MG63 (cell line): ENCODE results near the gene DDX54. TPM values are rescaled to one million over a fixed set of nuclear protein-coding genes. Genes with fewer than 3 reads are reported as not detected.
A peak's percentile ranks its signal among the peaks of the same experiment; 100 is the strongest.

Source experiments
- DNase-seq: peaks from one replicate; pipeline ENCODE4 v3.0.0-alpha.2; 2020
- H3K27me3 ChIP-seq: fragments of 250-450 bp; sonication (Bioruptor Pico); 2 replicates; pipeline ENCODE4 v1.5.1; 2020; ENCODE audit warnings: mild to moderate bottlenecking, moderate library complexity
- H3K36me3 ChIP-seq: fragments of 250-450 bp; sonication (Bioruptor Pico); 2 replicates; pipeline ENCODE4 v1.5.1; 2020; ENCODE audit warnings: mild to moderate bottlenecking, moderate library complexity
- H3K4me3 ChIP-seq: fragments of 250-450 bp; sonication (Bioruptor Pico); 2 replicates; pipeline ENCODE4 v1.5.1; 2020; ENCODE audit warnings: mild to moderate bottlenecking, moderate library complexity
- H3K9me3 ChIP-seq: fragments of 250-450 bp; sonication (Bioruptor Pico); 2 replicates; pipeline ENCODE4 v1.5.1; 2020; ENCODE audit warnings: mild to moderate bottlenecking, moderate library complexity
- total RNA-seq: library from RNA; depleted of rRNA; stranded (reverse); fragments of >200 nt; shearing (Covaris generic); gene quantifications from 2 replicates; pipeline ENCODE4 v1.2.3, GENCODE V29; 2014; ENCODE audit warnings: low replicate concordance

DDX54 gene
- total RNA-seq, 1 experiment from 2014 or later: 80.5 TPM

- Histone ChIP-seq H3K27me3 (no peaks in the 10 kb centered on the region), H3K36me3 (peaks cover 66% of the 10 kb centered on the region), H3K4me3 (no peak overlapping the region), H3K9me3 (no peaks in the 10 kb centered on the region)
- no peak for DNase-seq
Measured at GRCh38 chr12:113181975-113182374, 3.3 kb downstream of the DDX54 start.

- no peaks in the 10 kb centered on the region for H3K27me3 ChIP-seq
- H3K36me3 ChIP-seq: peaks cover 66% of the 10 kb centered on the region
- no peak for DNase-seq
- no peak overlapping the region for H3K4me3 ChIP-seq
- no peaks in the 10 kb centered on the region for H3K9me3 ChIP-seq
Measured at GRCh38 chr12:113180333-113180732, 4.9 kb downstream of the DDX54 start.

- no peaks in the 10 kb centered on the region for H3K9me3 ChIP-seq
- H3K27me3 ChIP-seq: no peaks in the 10 kb centered on the region
- DNase-seq: no peak
- H3K36me3 ChIP-seq: peaks cover 65% of the 10 kb centered on the region
- no peak overlapping the region for H3K4me3 ChIP-seq
Measured at GRCh38 chr12:113179023-113179422, 6.3 kb downstream of the DDX54 start.

DNA sequence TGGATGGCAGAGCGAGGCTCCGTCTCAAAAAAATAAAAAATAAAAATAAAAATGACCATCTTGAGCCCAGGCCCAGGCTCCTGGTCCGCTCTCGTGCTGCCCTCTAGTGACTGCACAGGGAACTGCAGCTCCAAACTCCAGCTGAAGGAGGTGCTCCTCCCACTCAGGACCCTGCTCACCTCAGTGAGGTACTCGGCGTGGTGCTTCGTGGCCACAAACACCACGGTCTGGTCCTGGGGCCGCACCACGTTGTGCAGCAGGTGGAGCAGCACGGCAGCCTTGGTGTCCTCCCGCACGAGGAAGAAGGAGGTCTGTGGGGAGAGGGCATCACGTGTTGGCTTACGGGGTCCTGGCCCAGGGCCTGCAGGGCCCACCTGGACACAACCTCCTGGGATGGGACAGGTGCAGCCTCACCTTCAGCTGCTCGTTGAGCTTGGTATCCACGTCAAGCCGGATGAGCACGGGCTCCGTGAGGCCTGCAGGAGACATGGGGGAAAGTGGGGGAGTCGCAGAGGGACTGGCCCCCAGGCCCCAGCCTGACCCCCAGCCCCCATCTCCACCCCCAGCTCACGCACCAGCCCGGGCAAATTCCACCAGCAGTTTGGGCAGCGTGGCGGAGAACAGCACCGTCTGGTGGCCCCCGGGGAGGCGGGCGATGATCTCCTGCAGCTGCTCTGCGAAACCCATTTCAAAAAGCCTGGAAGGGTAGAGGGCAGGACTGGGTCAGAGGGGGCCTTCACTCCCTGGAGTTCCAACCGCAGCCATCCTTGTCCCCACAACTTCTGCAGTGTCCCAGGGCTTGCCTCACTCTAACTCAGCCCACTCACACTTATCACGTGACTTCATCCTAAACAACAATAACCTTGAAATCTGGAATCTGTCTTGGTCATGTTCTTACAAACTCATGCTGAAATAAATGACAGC is 10.6 kb downstream of the DDX54 start:
- Histone ChIP-seq H3K9me3 (no peaks in the 10 kb centered on the region), H3K36me3 (peaks cover 80% of the 10 kb centered on the region)
- peak; percentile 56 for DNase-seq

DNA sequence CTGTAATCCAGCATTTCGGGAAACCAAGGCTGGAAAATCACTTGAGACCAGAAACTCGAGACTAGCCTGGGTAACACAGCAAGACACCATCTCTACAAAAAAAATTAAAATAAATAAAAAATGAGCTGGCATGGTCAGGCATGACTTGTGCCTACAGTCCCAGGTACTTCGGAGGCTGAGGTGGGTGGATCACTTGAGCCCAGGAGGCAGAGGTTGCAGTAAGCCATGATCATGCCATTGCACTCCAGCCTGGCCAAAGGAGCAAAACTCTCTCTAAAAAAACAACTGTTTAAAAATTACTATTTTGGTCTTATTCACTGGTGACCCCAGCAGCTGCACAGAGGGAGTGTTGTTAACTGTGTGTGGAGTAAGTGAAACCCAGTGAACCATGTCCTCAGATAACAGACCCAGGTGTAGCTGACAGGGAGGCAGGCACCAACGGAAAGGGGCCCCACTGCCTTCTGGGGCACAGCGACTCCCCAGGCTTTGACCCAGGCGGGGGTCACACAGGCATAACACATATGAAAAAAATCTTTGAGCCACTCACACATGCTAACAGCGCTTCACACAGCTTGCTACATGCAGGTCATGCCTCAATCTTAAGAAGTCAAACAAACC is 12.1 kb downstream of the DDX54 start:
- Histone ChIP-seq H3K4me3 (no peak overlapping the region), H3K36me3 (peaks cover 77% of the 10 kb centered on the region)

More for the DNA sequence above, 10.6 kb downstream of the DDX54 start:
- no peaks in the 10 kb centered on the region for H3K27me3 ChIP-seq
- H3K4me3 ChIP-seq: no peak overlapping the region

DNA sequence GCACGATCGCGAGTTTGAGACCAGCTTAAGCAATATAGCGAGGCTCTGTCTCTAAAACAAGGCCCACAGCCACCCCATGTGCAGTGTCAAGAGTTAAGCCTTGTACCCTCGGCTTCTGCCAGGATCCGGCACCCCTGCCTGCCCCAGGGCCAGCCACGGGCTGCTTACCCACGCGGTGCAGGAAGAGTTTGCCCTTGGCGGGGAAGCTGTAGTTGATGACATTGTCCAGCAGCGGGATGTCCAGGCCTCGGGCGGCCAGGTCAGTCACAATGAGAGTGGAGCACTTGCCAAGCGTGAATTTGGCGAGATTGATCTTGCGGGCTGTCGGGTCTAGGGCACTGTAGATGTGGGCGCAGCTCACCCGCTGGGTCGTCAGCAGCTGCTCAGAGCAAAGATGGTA is 13.1 kb downstream of the DDX54 start:
- no peak for DNase-seq
- H3K9me3 ChIP-seq: no peaks in the 10 kb centered on the region
- no peaks in the 10 kb centered on the region for H3K27me3 ChIP-seq
- H3K36me3 ChIP-seq: peaks cover 75% of the 10 kb centered on the region
- H3K4me3 ChIP-seq: no peak overlapping the region

More for the DNA sequence above, 12.1 kb downstream of the DDX54 start:
- DNase-seq: no peak
- Histone ChIP-seq H3K9me3 (no peaks in the 10 kb centered on the region), H3K27me3 (no peaks in the 10 kb centered on the region)

DNA sequence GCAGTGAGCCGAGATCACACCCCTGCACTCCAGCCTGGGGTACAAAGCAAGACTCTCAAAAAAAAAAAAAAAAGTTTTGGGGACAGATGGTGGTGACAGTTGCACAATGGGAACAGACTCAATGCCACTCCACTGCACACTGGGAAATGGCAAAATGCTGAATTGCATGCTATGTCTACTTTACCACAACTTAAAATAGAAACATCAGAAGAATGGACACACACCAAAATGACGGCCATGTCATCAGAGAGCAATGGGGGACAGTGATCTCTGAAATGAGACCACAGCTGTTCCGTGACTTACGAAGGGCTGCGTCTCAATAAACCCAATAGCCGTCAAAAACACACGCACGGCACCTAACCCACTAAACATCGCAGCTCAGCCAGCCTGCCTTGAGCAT is 13.7 kb downstream of the DDX54 start:
- Histone ChIP-seq H3K27me3 (no peaks in the 10 kb centered on the region), H3K4me3 (no peak overlapping the region), H3K9me3 (no peaks in the 10 kb centered on the region), H3K36me3 (peaks cover 70% of the 10 kb centered on the region)
- no peak for DNase-seq

DNA sequence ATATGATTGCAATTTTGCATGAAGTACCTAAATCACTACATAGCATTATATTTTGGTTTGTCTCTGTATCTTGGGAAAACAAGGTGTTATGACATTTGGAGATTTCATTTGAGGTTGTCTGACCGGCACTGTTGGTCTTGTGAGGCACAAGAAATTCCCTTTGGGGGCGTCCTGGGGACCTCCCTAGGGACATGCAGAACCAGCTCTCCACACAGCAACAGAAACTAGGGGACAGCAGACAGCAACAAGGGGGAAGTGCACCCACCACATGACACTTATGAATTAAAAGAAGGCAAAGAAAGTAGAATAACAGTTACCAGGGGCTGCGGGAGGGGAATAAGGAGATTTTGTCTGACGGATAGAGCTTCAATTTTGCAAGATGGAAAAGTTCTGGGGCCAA is 14.4 kb downstream of the DDX54 start:
- H3K4me3 ChIP-seq: no peak overlapping the region
- peaks cover 69% of the 10 kb centered on the region for H3K36me3 ChIP-seq
- H3K27me3 ChIP-seq: no peaks in the 10 kb centered on the region
- no peak for DNase-seq
- H3K9me3 ChIP-seq: no peaks in the 10 kb centered on the region

GRCh38 chr12:113170457-113170856 is 14.8 kb downstream of the DDX54 start:
- DNase-seq: no peak
- no peaks in the 10 kb centered on the region for H3K27me3 ChIP-seq
- no peaks in the 10 kb centered on the region for H3K9me3 ChIP-seq
- H3K36me3 ChIP-seq: peaks cover 72% of the 10 kb centered on the region
- H3K4me3 ChIP-seq: no peak overlapping the region

DNA sequence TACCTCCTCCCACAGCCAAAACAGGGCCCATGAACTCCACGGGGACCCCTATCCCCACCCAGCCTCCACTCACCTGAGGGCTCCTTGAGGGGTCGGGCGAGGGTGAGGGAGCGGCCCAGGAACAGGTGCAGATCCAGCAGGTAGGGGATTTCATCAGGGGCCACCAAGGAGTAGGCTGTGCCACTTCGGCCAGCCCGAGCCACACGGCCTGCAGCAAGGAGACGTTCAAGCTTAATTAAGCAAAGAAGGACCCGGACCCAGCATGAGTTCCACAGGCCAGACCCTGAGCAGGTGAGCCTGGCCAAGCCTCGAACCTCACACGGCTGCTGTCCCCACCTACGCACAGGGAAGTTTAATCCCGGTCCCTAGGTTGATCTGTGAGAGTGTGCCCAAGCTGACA is 15.6 kb downstream of the DDX54 start:
- Histone ChIP-seq H3K36me3 (peaks cover 79% of the 10 kb centered on the region), H3K4me3 (no peak overlapping the region), H3K9me3 (no peaks in the 10 kb centered on the region), H3K27me3 (no peaks in the 10 kb centered on the region)
- DNase-seq: no peak

GRCh38 chr12:113167868-113168267 is 17.4 kb downstream of the DDX54 start:
- Histone ChIP-seq H3K36me3 (peaks cover 63% of the 10 kb centered on the region), H3K9me3 (no peaks in the 10 kb centered on the region), H3K27me3 (no peaks in the 10 kb centered on the region), H3K4me3 (no peak overlapping the region)
- DNase-seq: no peak

GRCh38 chr12:113165521-113166450 is 19.5 kb downstream of the DDX54 start:
- no peaks in the 10 kb centered on the region for H3K9me3 ChIP-seq
- peaks cover 50% of the 10 kb centered on the region for H3K36me3 ChIP-seq
- H3K27me3 ChIP-seq: no peaks in the 10 kb centered on the region
- no peak overlapping the region for H3K4me3 ChIP-seq
- DNase-seq: no peak

DNA sequence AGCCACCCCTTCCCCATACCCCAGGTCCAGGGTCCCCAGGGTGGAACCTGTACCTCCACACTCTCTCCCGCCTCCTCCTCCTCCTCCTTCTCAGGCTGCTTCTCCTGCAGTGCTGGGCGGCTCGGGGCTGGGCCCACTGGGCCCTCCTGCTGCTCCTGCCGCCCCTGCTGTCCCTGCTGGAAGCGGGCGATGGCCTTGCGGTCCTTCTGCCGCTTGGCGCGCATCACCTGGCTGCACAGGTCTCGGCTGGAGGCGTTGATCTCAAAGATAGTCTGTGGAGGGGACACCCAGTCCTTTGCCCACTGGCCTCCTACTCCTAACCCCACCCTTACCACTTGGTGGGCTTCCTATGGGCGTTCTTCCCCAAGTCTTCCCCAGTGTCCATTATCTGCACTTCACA is 21.3 kb downstream of the DDX54 start:
- no peak overlapping the region for H3K4me3 ChIP-seq
- no peaks in the 10 kb centered on the region for H3K27me3 ChIP-seq
- H3K9me3 ChIP-seq: no peaks in the 10 kb centered on the region
- DNase-seq: no peak
- peaks cover 42% of the 10 kb centered on the region for H3K36me3 ChIP-seq

- H3K36me3 ChIP-seq: peaks cover 44% of the 10 kb centered on the region
- DNase-seq: no peak
- H3K27me3 ChIP-seq: no peaks in the 10 kb centered on the region
- H3K9me3 ChIP-seq: no peaks in the 10 kb centered on the region
- no peak overlapping the region for H3K4me3 ChIP-seq
Measured at GRCh38 chr12:113163030-113163360, 22.3 kb downstream of the DDX54 start.

GRCh38 chr12:113162102-113163029 is 22.9 kb downstream of the DDX54 start:
- Histone ChIP-seq H3K36me3 (peaks cover 38% of the 10 kb centered on the region), H3K27me3 (no peaks in the 10 kb centered on the region), H3K9me3 (no peaks in the 10 kb centered on the region), H3K4me3 (no peak overlapping the region)
- peak; percentile 17 for DNase-seq

DNA sequence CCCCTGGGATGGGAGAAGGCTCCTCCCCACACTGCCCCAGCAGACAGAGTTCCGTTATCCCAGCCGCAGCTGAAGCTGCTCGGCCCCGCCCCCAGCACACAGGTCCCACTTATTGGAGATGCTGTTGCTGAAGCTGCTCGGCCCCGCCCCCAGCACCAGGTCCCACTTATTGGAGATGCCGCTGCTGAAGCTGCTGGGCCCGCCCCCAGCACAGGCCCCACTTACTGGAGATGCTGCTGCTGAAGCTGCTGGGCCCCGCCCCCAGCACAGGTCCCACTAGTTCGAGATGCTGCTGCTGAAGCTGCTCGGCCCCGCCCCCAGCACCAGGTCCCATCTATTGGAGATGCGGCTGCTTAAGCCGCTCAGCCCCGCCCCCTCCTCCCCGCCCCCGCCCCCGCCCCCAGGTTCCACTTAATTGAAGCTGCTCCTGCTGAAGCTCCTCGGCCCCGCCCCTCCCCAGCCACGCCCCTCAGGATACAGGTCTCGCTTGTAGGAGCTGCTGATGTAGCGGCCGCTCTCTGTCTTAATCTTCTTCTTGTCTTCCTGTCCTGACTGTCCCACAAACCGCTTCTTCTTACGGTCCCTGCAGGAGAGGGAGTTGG is 23.8 kb downstream of the DDX54 start:
- Histone ChIP-seq H3K4me3 (no peak overlapping the region), H3K36me3 (peaks cover 35% of the 10 kb centered on the region), H3K9me3 (no peaks in the 10 kb centered on the region), H3K27me3 (no peaks in the 10 kb centered on the region)
- DNase-seq: peak; percentile 19
